Liver (tissue), 3 donors: ENCODE results near the gene KNDC1.

Experiments used
- JUND ChIP-seq, 2 donors: IDR thresholded peaks; 2 replicates each; pipeline ENCODE4 v1.6.1; 2016; ENCODE audit warnings: antibody characterized with exemption in 2 of 2
- MAX ChIP-seq: IDR thresholded peaks from 2 replicates; pipeline ENCODE4 v1.6.1; 2016; ENCODE audit warnings: antibody characterized with exemption
- TF ChIP-seq, protein P1 (sequence below): fragments of 150-350 bp; IDR thresholded peaks from 2 replicates; pipeline ENCODE4 v1.5.1; 2017; ENCODE audit warnings: improper control_type of control experiment, low read depth, low read length; ENCODE audit not compliant: missing input control
- TF ChIP-seq, protein P2 (sequence below): IDR thresholded peaks from 2 replicates; pipeline ENCODE4 v1.6.1; 2016; ENCODE audit warnings: antibody characterized with exemption
- donor health status: healthy.
- donor health status: healthy.

DNA sequence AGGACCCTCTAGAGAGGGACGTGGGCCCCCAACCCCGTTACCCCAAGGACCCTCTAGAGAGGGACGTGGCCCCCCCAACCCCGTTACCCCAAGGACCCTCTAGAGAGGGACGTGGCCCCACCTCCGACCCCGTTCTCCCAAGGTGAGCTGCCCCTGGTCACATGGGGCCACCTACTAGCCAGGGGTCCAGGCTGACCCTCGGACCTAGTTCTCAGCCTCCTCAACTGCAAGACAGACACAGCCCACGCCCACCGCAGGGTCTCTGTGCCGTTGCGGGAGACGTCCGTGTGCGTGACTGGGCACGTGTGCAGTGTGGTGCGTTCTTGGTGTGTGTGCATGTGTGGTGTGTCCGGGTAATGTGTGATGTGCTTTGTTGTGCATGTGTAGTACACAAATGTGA lies 48.4 kb downstream of the KNDC1 start:
- TF ChIP-seq, protein P1, sequence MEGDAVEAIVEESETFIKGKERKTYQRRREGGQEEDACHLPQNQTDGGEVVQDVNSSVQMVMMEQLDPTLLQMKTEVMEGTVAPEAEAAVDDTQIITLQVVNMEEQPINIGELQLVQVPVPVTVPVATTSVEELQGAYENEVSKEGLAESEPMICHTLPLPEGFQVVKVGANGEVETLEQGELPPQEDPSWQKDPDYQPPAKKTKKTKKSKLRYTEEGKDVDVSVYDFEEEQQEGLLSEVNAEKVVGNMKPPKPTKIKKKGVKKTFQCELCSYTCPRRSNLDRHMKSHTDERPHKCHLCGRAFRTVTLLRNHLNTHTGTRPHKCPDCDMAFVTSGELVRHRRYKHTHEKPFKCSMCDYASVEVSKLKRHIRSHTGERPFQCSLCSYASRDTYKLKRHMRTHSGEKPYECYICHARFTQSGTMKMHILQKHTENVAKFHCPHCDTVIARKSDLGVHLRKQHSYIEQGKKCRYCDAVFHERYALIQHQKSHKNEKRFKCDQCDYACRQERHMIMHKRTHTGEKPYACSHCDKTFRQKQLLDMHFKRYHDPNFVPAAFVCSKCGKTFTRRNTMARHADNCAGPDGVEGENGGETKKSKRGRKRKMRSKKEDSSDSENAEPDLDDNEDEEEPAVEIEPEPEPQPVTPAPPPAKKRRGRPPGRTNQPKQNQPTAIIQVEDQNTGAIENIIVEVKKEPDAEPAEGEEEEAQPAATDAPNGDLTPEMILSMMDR = no peak
- TF ChIP-seq, protein P2, sequence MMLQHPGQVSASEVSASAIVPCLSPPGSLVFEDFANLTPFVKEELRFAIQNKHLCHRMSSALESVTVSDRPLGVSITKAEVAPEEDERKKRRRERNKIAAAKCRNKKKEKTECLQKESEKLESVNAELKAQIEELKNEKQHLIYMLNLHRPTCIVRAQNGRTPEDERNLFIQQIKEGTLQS = no peak
- TF ChIP-seq MAX (no peak), JUND (IDR thresholded peaks at IDR 0.05) (no peak)
